ENCODE data around the gene PPP1R36.

DNA sequence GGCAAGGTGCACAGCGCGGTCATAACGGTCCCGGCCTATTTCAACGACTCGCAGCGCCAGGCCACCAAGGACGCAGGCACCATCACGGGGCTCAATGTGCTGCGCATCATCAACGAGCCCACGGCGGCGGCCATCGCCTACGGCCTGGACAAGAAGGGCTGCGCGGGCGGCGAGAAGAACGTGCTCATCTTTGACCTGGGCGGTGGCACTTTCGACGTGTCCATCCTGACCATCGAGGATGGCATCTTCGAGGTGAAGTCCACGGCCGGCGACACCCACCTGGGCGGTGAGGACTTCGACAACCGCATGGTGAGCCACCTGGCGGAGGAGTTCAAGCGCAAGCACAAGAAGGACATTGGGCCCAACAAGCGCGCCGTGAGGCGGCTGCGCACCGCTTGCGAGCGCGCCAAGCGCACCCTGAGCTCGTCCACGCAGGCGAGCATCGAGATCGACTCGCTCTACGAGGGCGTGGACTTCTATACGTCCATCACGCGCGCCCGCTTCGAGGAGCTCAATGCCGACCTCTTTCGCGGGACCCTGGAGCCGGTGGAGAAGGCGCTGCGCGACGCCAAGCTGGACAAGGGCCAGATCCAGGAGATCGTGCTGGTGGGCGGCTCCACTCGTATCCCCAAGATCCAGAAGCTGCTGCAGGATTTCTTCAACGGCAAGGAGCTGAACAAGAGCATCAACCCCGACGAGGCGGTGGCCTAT lies 8.3 kb upstream of the PPP1R36 start:
- no peak for TF ChIP-seq POLR2A (IDR thresholded peaks at IDR 0.05)
- TF ChIP-seq, protein P1, sequence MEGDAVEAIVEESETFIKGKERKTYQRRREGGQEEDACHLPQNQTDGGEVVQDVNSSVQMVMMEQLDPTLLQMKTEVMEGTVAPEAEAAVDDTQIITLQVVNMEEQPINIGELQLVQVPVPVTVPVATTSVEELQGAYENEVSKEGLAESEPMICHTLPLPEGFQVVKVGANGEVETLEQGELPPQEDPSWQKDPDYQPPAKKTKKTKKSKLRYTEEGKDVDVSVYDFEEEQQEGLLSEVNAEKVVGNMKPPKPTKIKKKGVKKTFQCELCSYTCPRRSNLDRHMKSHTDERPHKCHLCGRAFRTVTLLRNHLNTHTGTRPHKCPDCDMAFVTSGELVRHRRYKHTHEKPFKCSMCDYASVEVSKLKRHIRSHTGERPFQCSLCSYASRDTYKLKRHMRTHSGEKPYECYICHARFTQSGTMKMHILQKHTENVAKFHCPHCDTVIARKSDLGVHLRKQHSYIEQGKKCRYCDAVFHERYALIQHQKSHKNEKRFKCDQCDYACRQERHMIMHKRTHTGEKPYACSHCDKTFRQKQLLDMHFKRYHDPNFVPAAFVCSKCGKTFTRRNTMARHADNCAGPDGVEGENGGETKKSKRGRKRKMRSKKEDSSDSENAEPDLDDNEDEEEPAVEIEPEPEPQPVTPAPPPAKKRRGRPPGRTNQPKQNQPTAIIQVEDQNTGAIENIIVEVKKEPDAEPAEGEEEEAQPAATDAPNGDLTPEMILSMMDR (IDR thresholded peaks at IDR 0.05): no peak

Data from lower leg skin (tissue), 3 donors.